NK-92 treated with Interleukin-12 subunit alpha and Interleukin-12 subunit beta, amount 100 ng/mL, for 24 hours (cell line): ENCODE measurements around the gene GLRX3.
A peak's percentile ranks its signal among the peaks of the same experiment; 100 is the strongest.
"Not testable (repeated sequence)": the region's sequence is repeated elsewhere in the genome, so short reads cannot be mapped to it uniquely, and the experiment has no call there.

Source experiments
- DNase-seq: peaks from one replicate; lab custom pipeline; 2025; lab: John Stamatoyannopoulos, UW

The GLRX3 gene

GRCh38 chr10:130136226-130137089, at the start of gene GLRX3:
GLRX3 (plus strand) TSS chr10:130136391; CDS start chr10:130136421, 30 bp downstream.
- peak; percentile 62 for DNase-seq

DNA sequence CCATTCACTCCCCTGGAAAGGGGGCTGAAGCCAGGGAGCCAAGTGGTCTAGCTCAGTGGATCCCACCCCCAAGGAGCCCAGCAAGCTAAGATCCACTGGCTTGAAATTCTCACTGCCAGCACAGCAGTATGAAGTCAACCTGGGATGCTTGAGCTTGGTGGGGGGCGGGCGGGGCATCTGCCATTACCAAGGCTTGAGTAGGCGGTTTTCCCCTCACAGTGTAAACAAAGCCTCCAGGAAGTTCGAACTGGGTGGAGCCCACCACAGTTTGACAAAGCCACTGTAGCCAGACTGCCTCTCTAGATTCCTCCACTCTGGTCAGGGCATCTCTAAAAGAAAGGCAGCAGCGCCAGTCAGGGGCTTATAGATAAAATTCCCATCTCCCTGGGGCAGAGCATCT, 45.6 kb upstream of the GLRX3 start:
- DNase-seq = not testable (repeated sequence)

DNA sequence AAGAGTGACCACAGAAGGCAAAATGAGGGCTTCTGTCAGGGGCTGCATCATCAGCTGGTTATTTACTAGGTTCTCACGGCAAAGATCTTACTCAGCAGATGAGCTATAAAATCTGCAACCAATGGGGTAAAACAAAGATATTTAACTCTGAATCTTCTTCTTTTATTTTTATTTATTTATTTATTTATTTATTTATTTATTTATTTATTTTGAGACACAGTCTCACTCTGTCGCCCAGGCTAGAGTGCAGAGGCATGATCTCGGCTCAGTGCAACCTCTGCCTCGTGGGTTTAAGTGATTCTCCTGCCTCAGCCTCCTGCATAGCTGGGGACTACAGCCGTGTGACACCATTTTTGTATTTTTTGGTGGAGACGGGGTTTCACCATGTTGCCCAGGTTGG, 36.8 kb upstream of the GLRX3 start:
- DNase-seq = no peak

GRCh38 chr10:130105724-130106123, 30.5 kb upstream of the GLRX3 start:
- DNase-seq = no peak

GRCh38 chr10:130108146-130108545, 28.0 kb upstream of the GLRX3 start:
- DNase-seq = not testable (repeated sequence)

DNA sequence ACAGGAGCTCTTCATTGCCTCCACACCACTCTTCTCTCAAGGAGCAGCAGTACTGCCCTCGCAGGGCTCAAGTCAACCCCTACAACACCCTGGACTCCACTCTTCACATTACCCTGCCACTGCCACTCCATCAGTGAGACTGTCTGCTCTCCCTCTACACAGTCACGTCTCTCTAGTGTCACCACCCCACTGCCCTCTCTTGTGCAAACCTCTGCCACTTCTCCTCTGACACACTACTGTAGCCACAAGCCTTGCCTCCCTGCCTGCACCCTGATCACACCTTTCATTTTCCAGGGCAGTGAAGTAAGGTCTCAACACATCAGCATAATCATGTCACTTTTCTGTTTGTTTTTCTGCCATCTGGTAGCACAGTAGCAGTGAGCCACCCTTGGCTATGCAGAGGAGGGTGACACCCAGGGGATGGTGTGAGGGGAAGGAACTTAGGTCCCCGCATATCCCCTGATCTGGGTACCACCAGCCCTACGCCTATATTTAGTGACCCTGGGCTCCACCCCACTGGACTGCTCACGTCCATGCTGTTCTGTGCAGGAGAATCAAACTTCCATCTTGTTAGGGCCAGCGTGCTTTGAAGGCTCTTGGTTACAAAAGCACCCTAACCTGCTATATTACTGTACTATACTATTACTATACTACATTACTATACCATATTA, 27.1 kb upstream of the GLRX3 start:
- no peak for DNase-seq

GRCh38 chr10:130109796-130110245, 26.4 kb upstream of the GLRX3 start:
- peak; percentile 35 for DNase-seq

- peak; percentile 94 for DNase-seq
These were observed 25.7 kb upstream of the GLRX3 start, which contains the start of gene C10orf143 for GRCh38 chr10:130110246-130111112. C10orf143 (minus strand) TSS chr10:130110830; CDS start chr10:130110772, 58 bp downstream.

GRCh38 chr10:130111113-130111851, 24.9 kb upstream of the GLRX3 start:
- peak; percentile 92 for DNase-seq

DNA sequence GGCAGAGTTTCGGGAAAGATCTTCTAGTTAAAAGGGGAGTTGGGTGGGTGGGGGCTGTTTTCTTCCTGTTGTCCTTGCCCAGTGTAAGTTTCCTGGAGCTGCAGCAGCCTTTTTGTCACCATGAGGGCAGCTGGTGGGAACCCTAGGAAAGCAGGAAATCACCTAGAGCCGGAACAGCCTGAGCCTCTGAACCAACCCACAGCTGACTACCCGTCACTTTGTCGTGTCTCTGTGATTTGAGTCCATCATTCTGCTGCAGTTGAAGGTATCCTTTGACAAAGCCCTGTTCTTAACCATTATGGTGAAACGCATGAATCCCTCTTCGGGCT, 24.4 kb upstream of the GLRX3 start:
- no peak for DNase-seq

DNA sequence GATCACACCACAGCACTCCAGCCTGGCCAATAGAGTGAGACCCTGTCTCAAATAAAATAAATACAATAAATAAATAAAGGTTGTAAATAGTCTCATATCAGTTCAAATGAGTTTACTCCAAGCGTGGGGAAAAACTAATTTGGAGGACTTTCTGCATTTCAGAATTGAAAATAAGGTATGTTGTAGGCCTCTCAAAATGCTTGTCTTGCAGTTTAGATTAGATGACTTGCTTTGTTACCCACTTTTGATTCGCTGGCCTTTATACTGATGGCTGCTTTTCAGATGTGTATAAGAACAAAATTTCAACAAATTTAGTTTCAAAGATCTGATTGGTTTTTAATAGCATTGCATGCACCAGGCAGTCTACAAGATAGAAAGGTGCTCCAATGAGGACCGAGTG, 23.4 kb upstream of the GLRX3 start:
- DNase-seq = no peak

DNA sequence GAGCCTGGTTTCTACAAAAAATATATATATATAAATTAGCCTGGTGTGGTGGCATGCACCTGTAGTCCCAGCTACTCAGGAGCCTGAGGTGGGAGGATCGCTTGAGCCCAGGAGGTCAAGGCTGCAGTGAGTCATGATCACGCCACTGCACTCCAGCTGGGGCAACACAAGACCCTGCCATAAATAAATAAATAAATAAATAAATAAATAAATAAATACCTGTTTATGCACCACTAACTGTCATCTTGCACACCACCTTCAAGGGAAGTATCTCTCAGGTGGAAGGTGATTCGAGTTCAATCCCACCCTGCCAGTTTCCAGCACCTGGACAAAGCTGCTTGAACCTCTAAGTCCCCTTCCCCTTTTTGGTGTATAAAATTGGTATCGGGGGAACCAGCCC, 19.2 kb upstream of the GLRX3 start:
- DNase-seq = not testable (repeated sequence)

GRCh38 chr10:130117535-130117934, 18.7 kb upstream of the GLRX3 start:
- not testable (repeated sequence) for DNase-seq

- DNase-seq = no peak
These were observed 14.6 kb upstream of the GLRX3 start for GRCh38 chr10:130121486-130122079.

GRCh38 chr10:130127364-130128061, 8.7 kb upstream of the GLRX3 start:
- DNase-seq = peak; percentile 48

DNA sequence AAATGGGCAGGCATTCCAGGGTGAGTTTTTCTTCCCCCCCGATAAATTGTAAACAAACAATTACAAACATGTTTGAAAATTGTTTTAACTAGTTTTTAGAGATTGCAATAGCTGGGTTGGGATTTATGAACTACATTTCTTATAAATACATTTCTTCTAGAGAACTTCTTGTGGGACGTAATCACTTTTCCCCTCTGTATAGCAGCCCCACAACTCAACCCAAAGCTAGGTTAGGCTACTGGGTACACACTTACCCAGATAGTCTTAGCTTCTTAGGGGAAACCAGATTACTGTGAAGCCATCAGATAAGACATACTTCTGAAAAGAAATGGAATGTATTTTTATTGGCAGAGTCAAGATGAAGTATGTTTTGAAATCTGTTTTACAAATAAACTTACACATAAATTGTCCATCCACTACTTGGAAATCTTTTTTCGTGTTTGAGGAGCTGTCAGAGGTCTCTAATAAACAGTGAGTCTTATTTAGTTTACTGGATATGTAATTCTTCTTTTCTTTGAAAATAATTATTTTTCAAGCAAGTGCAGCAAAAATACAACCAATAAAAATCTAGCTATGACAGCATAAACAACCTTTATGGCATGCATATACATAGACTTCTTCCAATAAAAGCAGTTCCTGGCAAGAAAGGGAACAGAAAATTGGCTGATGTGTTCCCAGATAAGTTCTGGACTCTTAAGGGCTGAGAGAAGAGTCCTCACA, 8.0 kb upstream of the GLRX3 start:
- DNase-seq = no peak

GRCh38 chr10:130128922-130129321, 7.3 kb upstream of the GLRX3 start:
- DNase-seq = no peak

DNA sequence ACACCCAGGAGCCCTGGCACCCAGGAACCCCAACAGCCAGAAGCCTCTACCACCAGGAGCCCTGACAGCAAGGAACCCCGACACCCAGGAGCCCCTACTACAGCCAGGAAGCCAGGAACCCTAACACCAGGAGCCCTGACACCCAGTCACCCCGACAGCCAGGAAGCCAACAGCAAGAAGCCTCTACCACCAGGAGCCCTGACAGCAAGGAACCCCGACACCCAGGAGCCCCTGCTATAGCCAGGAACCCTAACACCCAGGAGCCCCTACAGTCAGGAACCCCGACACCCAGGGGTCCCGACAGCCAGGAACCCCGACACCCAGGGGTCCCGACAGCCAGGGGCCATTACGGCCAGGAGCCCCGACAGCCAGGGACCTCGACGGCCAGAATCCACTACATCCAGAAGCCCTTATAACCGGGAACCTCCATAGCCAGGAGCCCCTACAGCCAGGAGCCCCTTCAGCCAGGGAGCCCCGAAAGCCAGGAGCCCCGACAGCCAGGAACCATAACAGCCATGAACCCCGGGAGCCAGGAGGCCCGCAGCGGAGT, 440 bp upstream of the GLRX3 start:
- no peak for DNase-seq

GRCh38 chr10:130137090-130137448, 878 bp downstream of the GLRX3 start:
- no peak for DNase-seq
